NCI-H748 treated with DMSO at 0.1 percent for 48 hours (cell line): ENCODE measurements around the gene ZNF775.
"Not testable (repeated sequence)": the region's sequence is repeated elsewhere in the genome, so short reads cannot be mapped to it uniquely, and the experiment has no call there.

ENCODE experiments used
- DNase-seq: peaks from one replicate; lab custom pipeline; 2025; lab: John Stamatoyannopoulos, UW

The ZNF775 gene

DNA sequence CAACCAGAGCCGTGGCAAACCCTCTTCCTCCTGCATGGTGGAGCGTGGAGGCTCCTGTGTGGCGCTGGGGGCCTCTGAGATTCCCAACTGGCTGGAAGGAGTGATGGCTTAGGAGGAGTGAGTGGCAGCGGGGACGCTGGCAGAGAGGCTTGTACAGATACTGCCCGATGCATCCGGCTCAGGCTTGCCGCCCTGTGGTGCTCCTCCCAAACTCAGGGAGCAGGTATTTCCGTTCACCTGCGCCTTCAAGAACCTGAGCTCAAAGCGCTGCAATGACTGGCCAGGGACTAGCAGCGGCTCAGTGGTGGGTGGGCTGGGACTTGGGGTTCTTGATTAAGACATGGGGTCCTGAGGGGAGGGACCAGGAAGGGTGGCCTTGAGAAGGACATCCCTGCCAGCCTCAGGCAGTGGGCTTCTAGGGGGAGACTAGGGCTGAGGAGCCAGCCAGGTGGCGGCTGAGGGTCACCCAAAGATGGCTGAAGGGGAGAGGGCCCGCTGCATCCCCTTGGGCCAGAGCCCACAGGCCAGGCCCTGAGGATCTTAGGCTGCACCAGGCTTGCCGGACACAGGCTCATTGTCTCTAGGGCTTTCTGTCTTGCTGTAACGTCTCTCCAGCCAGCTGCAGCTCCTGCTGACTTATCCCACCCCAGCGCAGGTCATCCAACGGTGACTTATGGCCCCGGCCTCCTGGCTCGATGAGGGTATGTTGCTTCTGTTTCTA, 3.2 kb downstream of the ZNF775 start:
- DNase-seq, result no peak

DNA sequence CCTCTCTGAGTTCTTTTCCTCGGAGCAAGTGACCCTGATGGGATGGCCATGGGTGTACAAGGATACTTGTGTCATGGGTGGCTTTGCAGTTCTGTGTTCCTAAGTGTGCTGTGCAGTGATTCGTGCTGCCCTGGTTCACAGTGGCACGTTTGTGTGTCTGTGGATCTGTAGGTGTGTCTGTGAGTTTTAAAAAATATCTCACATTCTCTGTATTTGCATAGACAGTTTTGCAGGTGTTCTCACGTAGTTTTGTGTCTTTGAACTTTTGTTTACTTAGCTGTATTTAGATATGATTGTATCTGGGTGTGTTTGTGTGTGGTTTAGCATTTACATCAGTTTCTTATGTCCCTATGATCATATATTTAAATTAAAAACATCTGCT, 3.7 kb downstream of the ZNF775 start:
- no peak for DNase-seq

DNA sequence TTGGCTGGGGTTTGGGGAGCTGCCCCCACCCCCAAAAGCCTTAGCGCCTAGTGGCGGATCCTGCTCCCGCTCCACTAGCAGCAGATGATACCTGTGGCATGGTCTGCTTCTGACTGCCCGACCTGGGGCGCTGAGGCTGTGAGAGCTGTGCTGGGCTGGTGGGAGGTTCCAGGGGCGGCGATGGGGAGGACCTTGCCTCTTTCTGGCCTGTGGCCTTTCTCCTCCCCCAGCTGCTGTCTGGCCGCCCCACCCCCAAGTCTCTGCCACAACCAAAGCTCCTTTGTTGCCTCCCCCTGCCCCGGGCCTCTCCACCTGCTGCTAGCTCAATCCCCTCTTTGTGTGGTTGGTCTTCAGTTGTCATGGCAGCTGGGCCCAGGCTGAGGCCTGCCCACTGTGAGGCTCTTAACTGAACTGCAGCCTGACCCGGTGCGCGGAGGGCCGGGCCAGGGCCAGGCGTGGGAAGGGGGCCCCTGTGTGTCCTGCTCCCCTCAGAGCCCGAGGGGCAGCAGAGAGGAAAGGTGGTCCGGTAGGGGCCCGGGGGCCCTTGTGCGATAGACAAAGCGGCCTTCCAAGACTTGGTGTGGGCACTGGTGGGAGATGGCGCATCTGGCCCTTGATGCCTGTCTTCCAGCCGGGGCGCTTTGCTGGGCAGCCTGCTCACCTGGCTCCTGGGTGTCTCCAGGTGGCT, 4.7 kb downstream of the ZNF775 start:
- peak; percentile 69 for DNase-seq

DNA sequence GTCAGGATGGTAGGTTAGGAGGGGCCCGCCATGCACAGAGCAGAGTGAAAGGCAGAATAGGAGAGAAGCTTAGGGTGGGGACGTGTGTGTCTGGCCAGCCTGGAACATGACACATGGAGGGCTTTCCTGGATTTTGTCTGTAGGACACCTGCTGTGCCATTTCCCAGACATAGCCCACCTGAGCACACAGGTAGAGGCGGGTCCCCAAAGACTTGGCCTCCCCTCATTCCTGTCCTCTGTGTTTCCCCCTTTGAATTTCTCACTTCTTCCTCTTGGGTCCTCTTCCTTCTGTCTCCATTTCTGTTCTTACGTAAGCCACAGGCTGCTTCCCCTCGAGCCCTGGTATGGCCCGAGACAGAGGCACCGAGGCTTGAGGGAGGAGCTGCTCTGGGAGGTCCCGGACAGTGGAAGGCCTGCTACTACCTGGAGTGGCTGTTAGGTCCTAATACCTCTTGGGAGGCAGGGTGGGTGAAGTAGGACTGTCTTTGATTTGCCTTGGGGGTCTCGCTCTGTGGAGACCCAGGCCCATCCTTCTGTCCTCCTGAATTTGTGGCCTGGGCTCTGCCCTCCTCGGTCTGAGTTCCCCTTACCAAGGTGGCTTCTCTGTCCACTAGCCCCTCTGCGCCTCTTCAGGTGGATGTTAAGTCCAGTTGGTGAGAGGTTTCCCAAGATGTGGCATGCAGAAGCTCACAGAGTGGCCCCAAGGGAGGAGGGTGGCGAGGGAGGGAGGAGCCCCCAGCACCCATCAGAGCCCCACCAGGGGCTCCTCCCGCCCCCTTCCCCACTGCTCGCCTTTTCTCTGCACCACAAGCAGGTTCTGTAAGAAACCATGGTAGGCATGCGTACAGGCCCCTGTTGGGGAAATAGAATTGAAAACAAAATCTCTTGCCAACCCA, 5.5 kb downstream of the ZNF775 start:
- DNase-seq, result no peak

DNA sequence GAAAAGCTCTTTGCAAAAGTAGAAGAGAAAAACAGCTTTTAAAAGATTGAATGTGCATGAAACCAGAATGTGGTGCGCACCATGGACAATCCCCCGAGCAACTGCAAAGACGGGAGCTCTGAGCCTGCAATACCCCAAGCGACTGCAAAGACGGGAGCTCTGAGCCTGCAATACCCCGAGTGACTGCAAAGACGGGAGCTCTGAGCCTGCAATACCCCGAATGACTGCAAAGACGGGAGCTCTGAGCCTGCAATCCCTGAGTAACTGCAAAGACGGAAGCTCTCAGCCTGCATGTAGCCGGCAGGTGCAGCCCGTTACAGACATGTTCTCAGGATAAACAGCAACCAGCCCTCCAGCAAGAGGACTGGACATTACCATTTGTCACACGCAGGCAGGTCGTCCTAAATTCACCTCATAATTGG, 6.2 kb downstream of the ZNF775 start:
- DNase-seq, result no peak

DNA sequence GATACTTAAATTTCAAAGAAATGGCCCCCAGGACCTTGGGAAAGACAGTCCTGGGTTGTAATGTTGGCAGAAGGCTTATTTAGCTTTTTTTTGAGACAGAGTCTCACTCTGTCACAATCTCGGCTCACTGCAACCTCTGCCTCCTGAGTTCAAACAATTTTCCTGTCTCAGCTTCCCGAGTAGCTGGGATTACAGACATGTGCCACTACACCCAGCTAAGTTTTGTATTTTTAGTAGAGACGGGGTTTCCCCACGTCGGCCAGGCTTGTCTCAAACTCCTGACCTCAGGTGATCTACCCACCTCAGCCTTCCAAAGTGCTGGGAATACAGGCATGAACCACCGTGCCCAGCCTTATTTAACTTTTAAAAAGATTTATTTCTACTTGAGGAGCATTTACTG, 6.8 kb downstream of the ZNF775 start:
- not testable (repeated sequence) for DNase-seq

DNA sequence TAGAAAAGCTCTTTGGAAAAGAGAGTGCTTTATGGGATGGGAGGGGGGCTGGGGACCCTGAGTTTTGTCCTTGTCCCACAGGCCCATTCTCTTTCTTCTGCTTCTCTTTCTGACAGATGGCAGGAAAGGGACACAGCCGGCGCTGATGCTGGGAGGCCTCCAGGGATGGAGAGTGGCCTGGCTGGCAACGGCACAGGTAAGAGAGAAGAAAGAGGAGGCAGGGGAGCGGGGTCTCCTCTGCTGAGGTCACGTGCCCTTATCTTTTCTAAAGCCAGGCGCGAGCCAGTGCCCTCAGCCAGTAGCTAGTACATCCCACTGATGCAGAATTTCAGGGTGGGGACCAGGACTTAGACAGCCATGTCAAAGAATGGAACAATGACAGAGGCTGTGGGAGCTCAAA, 9.2 kb downstream of the ZNF775 start:
- no peak for DNase-seq

DNA sequence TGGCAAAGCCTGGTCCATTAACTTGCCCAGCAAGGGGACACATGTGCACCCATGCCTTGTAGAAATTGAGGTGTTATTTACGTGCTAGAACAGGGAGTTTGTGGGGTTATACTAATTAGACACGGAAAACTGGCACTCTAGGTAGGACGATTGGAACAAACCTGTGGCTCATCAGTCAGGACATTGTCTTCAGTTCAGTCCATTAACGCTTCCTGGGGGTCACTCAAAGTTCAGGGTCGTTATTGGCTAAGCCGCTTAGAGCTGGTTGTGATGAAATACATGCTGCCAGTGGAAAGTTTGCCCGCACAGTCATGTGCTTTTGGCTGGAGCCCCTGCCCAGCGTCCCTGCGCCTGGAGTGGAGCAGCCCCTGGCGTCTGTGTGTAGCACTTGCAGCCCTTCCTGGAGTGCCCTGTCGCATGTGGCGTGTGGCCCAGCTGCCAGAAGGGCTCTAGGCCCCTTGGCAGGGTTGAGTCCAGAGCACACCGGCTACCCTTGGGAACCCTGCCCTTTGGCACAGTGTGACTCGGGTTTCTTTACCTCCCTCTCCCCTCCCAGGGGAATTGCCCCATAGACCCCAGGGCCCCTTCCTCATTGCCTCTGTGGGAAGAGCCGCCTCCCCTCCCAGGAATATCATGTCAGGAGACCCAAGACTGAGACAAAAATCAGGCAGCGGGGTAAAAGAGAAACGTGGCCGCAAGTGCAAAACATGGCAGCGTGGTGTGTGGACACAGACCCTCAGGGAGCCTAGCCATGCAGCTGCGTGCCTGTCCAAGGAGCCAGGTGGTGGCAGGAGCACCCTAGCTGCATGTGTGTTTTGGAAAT, 9.8 kb downstream of the ZNF775 start:
- DNase-seq, result no peak

DNA sequence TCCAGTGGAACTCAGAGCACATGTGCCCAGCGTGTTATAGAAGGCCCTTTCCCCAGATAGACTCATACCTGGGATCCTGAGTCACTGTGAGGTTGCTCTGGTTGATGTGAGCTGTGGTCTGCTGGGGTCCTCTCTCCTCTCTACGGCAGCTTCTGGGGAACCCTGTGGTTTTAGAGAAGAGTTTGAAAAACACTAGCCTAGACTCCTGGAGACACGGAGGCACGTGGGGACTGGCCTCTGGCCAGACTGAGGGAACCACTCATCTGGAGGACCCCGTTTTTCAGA, 10.3 kb downstream of the ZNF775 start:
- no peak for DNase-seq

DNA sequence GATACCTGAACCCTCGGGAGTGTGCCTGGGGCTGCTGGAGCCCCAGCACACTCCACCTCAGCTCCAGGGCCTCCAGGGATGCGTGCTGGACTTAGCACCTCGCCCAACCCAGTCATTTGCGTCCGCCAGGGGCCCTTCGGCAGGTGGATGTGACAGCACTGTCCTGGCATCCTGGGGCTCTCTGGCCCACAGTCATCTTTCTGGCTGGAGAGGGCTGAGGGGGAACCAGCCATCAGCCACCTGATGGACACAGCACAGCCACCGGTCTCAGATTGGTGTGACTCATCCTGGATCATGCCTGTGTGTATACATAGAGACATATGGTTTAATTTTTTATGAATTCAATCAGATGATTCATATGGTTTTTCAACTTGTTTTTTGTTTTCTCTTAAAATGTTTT, 11.1 kb downstream of the ZNF775 start:
- DNase-seq, result no peak

DNA sequence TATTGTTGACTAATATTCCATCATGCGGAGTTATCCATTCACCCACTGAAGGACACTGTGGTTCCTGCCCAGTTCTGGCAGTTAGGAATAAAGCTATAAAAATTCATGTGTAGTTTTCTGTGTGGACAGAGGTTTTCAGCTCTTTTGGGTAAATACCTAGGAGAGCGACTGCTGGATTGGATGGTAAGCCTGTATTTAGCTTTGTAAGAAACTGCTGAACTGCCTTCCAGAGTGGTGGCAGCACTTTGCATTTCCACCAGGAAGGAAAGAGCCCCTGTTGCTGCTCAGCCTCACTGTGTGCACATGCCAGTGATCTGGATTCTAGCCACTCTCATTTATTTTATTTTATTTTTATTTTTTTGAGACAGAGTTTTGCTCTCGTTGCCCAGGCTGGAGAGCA, 14.2 kb downstream of the ZNF775 start:
- DNase-seq, result no peak

DNA sequence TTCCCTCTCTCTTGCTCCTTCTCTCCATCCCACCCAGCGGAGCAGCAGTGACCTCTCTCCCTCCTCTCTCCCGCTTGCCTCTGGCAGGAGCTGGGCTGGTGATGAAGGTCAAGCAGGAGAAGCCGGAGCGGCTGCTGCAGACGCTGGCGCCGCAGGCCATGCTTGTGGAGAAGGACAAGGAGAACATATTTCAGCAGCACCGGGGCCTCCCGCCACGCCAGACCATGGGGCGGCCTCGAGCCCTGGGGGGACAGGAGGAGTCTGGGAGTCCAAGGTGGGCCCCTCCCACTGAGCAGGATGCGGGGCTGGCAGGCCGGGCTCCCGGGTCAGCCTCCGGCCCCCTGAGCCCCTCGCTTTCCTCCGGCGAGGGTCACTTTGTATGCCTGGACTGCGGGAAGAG, 17.3 kb downstream of the ZNF775 start:
- DNase-seq, result no peak

DNA sequence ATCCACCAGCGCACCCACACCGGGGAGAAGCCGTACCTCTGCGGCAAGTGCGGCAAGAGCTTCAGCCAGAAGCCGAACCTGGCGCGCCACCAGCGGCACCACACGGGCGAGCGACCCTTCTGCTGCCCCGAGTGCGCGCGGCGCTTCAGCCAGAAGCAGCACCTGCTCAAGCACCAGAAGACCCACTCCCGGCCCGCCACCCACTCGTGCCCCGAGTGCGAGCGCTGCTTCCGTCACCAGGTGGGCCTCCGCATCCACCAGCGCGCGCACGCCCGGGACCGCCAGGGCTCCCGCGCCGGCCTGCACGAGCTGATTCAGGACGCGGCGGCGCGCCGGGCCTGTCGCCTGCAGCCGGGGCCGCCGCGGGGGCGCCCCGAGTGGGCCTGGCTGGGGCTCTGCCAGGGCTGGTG, 17.7 kb downstream of the ZNF775 start:
- no peak for DNase-seq

DNA sequence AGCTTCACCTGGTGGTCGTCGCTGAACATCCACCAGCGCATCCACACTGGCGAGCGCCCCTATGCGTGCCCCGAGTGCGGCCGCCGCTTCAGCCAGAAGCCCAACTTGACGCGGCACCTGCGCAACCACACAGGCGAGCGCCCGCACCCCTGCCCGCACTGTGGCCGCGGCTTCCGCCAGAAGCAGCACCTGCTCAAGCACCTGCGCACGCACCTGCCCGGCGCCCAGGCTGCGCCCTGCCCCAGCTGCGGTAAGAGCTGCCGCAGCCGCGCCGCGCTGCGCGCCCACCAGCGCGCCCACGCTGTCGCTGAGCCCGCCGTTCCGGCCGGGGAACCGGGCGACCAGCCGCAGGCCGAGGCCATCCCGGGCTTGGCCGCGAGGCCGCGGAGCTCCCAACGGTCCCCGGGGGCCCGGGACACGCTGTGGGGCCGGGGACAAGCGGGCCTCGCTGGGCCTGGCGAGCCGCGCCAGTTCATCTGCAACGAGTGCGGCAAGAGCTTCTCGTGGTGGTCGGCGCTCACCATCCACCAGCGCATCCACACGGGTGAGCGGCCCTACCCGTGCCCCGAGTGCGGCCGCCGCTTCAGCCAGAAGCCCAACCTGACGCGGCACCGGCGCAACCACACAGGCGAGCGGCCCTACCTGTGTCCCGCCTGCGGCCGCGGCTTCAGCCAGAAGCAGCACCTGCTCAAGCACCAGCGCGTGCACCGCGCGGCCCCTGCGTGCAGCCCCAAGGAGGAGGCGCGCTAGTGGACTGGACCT, 18.4 kb downstream of the ZNF775 start:
- DNase-seq, result no peak

DNA sequence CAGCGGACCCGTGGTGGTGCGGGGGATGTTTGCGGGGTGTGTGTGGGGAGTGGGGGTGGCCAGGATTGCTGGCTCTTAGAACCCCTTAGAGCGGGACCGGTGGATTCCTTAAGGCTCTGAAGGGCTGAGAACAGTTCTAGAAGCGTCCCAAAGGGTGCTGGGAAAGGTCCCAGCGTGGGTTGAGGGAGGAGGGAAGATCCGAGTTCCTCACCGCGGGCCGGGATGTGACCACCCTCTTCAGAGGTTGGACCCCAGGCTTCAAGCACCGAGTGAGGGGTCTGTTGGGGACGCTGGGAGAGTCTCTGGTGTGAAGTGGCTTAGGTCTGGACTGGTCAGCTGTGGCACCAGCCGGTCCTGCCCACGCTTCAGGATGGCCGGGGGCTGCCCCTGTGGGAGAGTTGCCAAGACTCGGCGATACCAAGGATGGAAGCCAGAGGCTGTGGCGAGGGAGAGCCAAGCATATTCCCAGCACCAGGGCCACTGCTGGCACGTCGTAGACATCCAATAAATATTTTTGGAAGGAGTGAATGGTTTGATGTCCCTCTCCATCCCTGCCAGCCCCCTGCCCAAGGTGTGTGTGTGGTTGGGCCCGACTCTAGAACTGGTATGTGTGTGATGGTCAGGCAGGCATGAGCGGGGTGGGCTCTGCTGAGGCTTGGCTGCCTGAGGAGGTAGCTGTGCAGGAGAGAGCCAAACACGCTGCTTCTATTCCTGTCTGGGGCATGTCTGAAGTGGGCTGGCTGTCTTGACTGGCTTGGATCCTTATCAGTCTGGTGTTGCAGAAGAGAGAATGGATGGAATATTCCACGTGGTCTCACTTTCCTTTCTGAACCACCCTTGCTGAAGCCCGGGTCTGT, 19.2 kb downstream of the ZNF775 start:
- DNase-seq, result no peak

DNA sequence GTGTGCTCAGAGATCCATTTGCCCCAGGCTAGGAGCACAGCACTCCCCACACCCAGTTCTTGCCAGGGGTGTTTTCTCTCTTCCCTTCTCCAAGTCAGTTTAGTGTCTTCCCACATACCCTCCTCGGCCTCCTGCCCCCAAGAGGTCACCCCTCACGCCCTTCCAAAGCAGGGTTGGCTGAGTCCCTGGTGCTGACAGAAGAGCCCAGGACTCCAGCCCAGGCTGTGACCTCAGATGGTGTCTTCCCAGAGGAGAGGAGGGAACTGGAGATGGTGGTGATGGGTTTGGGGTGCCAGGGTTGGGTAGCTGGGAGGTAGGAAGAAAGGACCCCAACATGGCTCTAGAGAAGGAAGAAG, 19.8 kb downstream of the ZNF775 start:
- DNase-seq, result no peak

DNA sequence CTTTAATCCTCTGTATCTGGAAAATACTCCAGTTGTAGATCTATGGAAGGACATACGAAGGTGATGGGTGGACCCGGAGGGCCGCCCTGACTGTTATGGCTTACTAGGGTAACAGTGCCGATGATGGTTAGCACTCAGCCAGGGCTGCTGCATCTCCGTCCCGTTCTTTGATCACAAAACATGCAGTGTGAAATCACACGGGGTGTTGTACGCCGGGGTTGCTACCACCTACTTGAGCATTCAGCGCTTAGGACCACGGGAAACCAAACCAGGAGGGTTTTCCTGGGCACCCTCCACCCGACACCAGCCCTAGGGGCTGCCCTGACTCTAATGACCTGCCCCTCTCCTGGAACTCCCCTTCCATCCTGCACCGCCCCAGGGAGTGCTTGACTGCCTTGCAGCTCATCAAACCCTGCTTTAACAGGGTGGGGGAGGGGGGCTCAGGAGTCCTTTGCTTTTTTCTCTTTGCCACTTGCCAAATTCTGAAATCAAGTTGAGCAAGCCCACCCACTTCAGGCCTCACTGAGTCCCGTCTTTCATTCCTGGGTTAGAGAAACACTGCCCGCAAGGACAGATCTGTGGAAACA, 20.4 kb downstream of the ZNF775 start:
- no peak for DNase-seq

DNA sequence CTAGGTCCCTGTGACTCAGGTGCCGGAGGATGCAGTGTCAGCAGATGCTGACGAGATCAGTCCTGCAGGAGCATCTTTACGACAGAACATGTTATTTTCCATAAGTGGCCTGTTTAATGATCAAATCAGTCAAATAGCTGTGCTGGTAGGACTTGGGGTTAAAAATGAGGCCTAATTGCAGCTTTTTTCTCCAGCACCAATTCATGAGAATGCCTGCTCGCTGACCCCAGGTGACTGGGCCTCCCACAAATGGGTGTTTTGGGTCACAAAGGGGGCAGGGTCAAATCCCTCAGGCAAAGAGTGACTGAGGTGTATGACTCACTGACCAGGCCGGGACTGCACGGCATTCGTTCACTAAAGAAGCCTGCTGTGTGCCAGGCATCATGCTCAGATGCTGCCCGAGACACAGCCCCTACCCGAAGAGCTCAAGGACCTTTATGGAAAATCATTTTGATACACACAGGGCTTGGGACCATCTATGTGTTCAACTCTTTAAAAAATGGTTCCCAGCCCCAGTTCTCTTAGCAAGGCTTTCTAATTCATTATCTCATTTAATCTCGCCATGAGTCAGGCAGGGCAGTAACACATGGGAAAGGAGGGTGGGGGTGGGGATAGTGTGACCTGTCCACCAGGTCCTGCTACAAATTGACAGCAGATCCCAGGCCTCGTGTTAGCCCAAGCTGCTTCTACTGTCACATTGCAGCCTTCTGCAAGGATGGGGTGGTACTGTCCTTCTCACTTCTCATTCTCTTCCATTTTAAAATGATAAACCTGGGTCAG, 21.1 kb downstream of the ZNF775 start:
- DNase-seq, result no peak

DNA sequence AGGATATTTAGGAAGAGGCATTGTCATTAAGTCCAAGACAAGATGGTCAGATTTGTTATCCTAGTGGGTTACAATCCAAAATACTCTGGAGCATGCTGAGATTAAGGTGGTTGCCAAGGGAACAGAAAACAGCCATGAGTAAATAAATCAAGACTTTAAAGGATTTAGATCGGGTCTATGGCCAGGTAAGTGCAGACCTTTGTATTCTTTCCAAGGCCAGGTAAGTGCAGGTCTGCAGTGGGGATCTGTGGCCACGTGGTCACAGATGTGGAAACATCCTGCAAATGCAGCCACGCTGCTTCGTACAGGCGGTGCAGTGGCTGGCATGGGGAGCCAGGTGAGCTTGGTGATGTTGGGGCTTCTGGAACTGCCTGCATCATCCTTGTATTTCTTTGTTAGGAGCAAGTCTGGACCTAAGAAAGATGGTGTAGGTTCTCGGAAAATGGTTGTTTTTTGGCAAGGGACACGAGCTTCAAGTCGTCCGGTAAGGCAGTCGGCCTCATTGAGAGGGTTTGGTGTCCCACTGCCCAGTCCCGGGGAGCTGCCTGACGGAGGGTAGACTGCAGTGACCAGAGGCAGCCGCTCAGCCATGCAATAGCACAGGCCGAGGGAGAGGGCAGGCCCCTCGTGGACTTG, 21.8 kb downstream of the ZNF775 start:
- no peak for DNase-seq
